GM20000 (cell line): ENCODE measurements around the gene DDIT3.
"Not testable (repeated sequence)": the region's sequence is repeated elsewhere in the genome, so short reads cannot be mapped to it uniquely, and the experiment has no call there.

Source experiments
- DNase-seq: peaks from one replicate; pipeline ENCODE4 v3.0.0; 2012; ENCODE audit warnings: low spot score
- TF ChIP-seq, protein P1 (sequence below): IDR thresholded peaks from 2 replicates; pipeline ENCODE4 v1.5.1; 2012; ENCODE audit warnings: mild to moderate bottlenecking, control low read depth; ENCODE audit errors: extremely low read depth, missing control alignments

DDIT3 gene

GRCh38 chr12:57498132-57498502 is 22.2 kb downstream of the DDIT3 start:
- TF ChIP-seq, protein P1, sequence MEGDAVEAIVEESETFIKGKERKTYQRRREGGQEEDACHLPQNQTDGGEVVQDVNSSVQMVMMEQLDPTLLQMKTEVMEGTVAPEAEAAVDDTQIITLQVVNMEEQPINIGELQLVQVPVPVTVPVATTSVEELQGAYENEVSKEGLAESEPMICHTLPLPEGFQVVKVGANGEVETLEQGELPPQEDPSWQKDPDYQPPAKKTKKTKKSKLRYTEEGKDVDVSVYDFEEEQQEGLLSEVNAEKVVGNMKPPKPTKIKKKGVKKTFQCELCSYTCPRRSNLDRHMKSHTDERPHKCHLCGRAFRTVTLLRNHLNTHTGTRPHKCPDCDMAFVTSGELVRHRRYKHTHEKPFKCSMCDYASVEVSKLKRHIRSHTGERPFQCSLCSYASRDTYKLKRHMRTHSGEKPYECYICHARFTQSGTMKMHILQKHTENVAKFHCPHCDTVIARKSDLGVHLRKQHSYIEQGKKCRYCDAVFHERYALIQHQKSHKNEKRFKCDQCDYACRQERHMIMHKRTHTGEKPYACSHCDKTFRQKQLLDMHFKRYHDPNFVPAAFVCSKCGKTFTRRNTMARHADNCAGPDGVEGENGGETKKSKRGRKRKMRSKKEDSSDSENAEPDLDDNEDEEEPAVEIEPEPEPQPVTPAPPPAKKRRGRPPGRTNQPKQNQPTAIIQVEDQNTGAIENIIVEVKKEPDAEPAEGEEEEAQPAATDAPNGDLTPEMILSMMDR, result no peak
- no peak for DNase-seq

DNA sequence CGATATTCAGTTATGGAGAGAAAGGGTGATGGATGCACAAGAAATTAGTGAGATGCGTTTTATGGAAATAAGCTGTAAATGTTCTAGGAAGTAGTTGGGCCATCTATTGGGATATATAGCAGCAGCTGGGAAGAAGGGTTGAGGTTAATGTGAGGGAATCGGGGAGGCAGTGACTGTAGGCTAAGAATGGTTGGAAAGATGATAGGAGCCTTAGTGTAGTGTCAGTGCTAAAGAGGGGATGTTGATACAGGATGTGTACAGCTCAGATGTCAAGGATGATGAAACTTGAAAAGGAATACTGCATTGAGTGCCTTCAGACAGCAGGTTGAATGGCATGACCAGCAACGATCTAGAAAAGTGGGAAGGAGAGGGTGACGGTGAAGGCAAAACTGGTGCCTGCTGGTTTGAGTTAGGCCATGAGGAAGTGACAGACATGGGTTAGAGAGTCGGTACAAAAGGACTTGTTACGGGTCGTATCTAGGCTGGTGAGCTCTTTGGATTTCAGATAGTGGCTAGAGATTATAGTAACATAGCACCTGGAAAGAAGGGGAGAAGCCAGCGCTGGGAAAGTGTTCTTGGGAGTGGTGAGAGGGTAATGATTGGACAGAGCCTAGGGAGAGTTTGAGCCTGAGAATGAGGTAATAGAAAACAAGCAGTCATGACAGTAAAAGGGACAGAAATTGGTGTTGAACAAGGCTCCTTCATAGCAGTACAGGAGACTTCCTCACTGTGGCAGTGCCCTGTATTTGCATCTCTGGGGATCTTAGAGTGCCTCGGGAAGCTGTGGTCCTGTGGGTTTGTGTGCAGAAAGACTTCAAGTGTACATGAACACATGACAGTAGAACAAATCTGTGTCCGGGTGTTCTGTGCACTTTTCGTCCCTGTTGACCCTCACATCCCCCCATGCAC is 22.8 kb downstream of the DDIT3 start:
- no peak for DNase-seq
- TF ChIP-seq, protein P1, result no peak

- DNase-seq, result no peak
- TF ChIP-seq, protein P1, result no peak
Measured at GRCh38 chr12:57496822-57497221, 23.5 kb downstream of the DDIT3 start.

GRCh38 chr12:57495051-57495701 is 25.1 kb downstream of the DDIT3 start:
- not testable (repeated sequence) for DNase-seq

- no peak for DNase-seq
- TF ChIP-seq, protein P1, result no peak
Measured at GRCh38 chr12:57491393-57492280, 28.7 kb downstream of the DDIT3 start.

- TF ChIP-seq, protein P1, result no peak
- no peak for DNase-seq
Measured at GRCh38 chr12:57490126-57490525, 30.2 kb downstream of the DDIT3 start.

GRCh38 chr12:57489157-57489641 is 31.1 kb downstream of the DDIT3 start:
- no peak for DNase-seq
- TF ChIP-seq, protein P1, result no peak
